LNCaP clone FGC (cell line): ENCODE results near the gene DDO.
"Not testable (repeated sequence)": the region's sequence is repeated elsewhere in the genome, so short reads cannot be mapped to it uniquely, and the experiment has no call there.

Source experiments
- DNase-seq: peaks from one replicate; pipeline ENCODE4 v3.0.0-alpha.2; 2011; ENCODE audit warnings: low read depth
- H3K4me3 ChIP-seq: 2 replicates; pipeline ENCODE4 v1.5.1; 2011; ENCODE audit warnings: mild to moderate bottlenecking, low read depth, low read length, control low read depth
- TF ChIP-seq, protein P1 (sequence below): IDR thresholded peaks from 2 replicates; pipeline ENCODE4 v1.5.1; 2012; ENCODE audit warnings: mild to moderate bottlenecking; ENCODE audit not compliant: control insufficient read depth, insufficient read depth; ENCODE audit errors: extremely low read depth

Gene DDO

GRCh38 chr6:110415086-110415916 is at the start of gene DDO:
TSS of gene DDO (minus strand) at chr6:110415575. CDS start at chr6:110413462, 2,113 bp downstream.
- DNase-seq = peak; percentile 94
- H3K4me3 ChIP-seq = peak within 1 kb of the TSS; percentile 59
- TF ChIP-seq, protein P1, sequence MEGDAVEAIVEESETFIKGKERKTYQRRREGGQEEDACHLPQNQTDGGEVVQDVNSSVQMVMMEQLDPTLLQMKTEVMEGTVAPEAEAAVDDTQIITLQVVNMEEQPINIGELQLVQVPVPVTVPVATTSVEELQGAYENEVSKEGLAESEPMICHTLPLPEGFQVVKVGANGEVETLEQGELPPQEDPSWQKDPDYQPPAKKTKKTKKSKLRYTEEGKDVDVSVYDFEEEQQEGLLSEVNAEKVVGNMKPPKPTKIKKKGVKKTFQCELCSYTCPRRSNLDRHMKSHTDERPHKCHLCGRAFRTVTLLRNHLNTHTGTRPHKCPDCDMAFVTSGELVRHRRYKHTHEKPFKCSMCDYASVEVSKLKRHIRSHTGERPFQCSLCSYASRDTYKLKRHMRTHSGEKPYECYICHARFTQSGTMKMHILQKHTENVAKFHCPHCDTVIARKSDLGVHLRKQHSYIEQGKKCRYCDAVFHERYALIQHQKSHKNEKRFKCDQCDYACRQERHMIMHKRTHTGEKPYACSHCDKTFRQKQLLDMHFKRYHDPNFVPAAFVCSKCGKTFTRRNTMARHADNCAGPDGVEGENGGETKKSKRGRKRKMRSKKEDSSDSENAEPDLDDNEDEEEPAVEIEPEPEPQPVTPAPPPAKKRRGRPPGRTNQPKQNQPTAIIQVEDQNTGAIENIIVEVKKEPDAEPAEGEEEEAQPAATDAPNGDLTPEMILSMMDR = no peak

- TF ChIP-seq, protein P1 = no peak
- no peak overlapping the region for H3K4me3 ChIP-seq
- no peak for DNase-seq
These were observed 47.6 kb upstream of the DDO start for GRCh38 chr6:110462884-110463481.

DNA sequence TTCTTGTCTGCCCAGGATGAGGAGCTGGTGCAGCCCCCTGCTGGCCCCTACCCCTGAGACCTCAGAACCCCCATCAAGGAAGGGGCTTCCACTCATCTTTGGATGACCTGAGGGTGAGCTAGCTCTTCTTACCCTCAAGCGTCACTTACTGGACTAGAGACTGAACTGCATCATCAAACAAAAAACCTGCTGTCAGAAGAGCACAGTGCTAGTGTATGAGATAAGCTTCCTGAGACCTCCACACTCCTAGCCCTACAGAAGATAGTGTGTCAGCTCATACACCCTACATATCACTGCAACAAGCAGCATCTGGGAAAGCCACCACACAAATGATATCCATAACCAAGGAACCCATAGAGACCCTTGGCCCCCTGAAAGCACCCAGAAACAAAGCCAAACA is 46.0 kb upstream of the DDO start:
- DNase-seq = no peak
- H3K4me3 ChIP-seq = no peak overlapping the region
- TF ChIP-seq, protein P1 = no peak

- TF ChIP-seq, protein P1 = no peak
- no peak overlapping the region for H3K4me3 ChIP-seq
- DNase-seq = no peak
These were observed 43.8 kb upstream of the DDO start for GRCh38 chr6:110459137-110459536.

GRCh38 chr6:110458476-110458875 is 43.1 kb upstream of the DDO start:
- no peak overlapping the region for H3K4me3 ChIP-seq
- DNase-seq = no peak
- TF ChIP-seq, protein P1 = no peak

GRCh38 chr6:110457567-110458175 is 42.3 kb upstream of the DDO start:
- not testable (repeated sequence) for H3K4me3 ChIP-seq
- peak; percentile 64 for DNase-seq
- TF ChIP-seq, protein P1 = peak; percentile 71

- TF ChIP-seq, protein P1 = no peak
- no peak overlapping the region for H3K4me3 ChIP-seq
- no peak for DNase-seq
These were observed 41.3 kb upstream of the DDO start for GRCh38 chr6:110456694-110457093.
